Coronary artery (tissue), 2 donors: Measurements from ENCODE around the gene MYO1D.

Experiments
- DNase-seq: peaks from one replicate; pipeline ENCODE4 v3.0.0-alpha.2; 2017; ENCODE audit warnings: low spot score
- H3K27ac ChIP-seq, 2 donors: fragments of 200-600 bp; sonication (generic); one replicate each; pipeline ENCODE4 v1.5.1; 2016 to 2019
- H3K4me3 ChIP-seq: fragments of 200-600 bp; sonication (generic); 2 replicates; pipeline ENCODE4 v1.5.1; 2016; ENCODE audit warnings: mild to moderate bottlenecking, moderate library complexity
- CTCF ChIP-seq: fragments of 200-600 bp; sonication (generic); IDR thresholded peaks from one replicate; pipeline ENCODE4 v1.5.1; 2019; ENCODE audit warnings: antibody characterized with exemption

MYO1D gene

DNA sequence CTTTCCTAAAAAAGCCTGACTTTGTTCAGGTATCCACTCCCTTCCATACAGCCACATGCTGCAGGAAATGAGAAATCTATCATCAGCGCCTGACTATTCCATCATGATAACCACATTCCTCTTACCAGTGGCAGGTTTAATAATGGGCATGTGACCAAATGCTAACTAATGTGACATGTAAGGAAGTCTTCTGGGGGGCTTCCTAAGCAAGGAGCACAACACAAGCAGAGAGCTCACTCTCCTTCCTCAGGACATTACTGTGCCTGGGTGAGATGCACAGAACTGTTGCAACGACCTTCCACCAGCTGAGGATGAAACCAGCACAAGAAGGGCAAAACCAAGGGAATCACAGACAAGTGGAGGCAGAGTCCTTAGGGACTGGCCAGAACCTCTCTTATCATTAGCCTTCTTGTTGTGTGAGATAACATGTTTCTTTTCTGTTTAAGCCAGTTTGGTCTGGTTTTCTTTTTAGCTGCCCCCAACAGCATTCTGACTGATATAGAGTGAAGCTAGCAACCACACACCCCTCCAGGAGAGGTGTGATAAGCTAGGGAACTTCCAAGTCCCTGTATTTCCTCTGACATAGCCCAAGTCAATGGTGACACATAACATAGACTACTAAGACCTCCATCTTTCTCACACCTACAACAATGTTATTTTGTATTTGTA is 16.9 kb downstream of the MYO1D start:
- TF ChIP-seq CTCF, result no peak

DNA sequence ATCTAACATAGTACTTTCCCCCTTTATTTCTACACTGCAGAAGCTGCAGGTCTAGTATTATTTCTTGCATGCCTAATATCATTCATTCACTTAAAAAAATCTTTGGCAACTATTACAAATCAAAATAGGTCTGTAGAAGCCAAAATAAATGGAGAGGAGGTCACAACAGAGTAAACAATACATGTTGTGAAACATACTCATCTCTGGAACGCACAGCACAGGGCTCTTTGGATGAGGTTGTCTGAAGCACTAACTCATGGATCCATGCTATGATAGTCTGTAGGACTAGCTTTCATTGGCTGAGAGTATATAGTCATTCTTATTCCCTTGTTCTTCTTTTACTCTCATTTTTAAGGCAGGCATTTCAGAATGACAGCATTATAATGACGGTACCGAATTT is 21.3 kb downstream of the MYO1D start:
- Histone ChIP-seq H3K4me3 (no peak overlapping the region), H3K27ac (no peak overlapping the region)
- no peak for DNase-seq
- TF ChIP-seq CTCF, result no peak

More for the DNA sequence above, 16.9 kb downstream of the MYO1D start:
- Histone ChIP-seq H3K27ac (no peak overlapping the region), H3K4me3 (no peak overlapping the region)
- DNase-seq, result no peak

- no peak for DNase-seq
- no peak for TF ChIP-seq CTCF
- Histone ChIP-seq H3K4me3 (no peak overlapping the region), H3K27ac (no peak overlapping the region)
These were observed 22.0 kb downstream of the MYO1D start for GRCh38 chr17:32854832-32855389.

DNA sequence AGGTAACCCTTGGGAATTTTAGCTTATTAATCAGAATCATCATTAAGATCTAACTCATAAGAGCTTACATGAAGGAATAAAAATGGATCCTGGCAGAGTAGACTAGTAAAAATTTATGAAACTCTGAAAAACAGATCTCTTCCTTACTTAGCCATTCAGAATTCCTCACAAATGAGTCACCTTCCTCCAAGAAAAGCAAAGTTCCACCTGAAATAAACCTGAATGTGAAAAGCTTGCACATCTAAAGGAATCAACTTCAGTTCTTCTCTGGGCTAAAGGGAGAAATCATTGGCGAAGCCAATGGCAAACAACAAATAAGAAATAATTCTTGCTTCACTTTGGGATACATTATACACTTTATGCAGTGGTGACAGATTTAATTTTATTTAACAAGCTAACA is 22.7 kb downstream of the MYO1D start:
- no peak for TF ChIP-seq CTCF
- peak overlapping the region in 1 of 2 donors; percentile 9 for H3K27ac ChIP-seq
- DNase-seq, result no peak
- H3K4me3 ChIP-seq, result no peak overlapping the region

DNA sequence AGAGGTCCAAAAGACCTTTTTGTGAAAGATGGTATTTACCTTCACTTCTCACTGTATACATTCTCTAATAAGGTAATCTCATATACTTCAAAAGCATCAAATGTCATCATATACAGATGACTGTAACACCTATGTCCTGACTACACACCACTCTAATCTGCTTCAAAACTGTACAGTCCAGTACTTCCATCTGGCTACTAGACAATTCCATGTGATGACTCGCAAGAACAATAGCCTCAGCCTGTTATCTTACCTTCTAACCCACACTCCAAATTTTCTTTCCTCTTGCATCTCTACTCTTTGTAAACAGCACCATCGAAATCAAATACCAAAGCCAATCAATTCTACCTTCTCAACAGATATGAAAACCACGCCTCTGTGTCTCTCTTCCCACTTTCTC is 24.1 kb downstream of the MYO1D start:
- TF ChIP-seq CTCF, result no peak
- peak overlapping the region in 1 of 2 donors; percentile 2 for H3K27ac ChIP-seq
- no peak overlapping the region for H3K4me3 ChIP-seq
- DNase-seq, result no peak

- no peak for TF ChIP-seq CTCF
- no peak overlapping the region for H3K27ac ChIP-seq
- no peak for DNase-seq
These were observed 27.0 kb downstream of the MYO1D start for GRCh38 chr17:32849879-32850278.

GRCh38 chr17:32847977-32848376 is 28.9 kb downstream of the MYO1D start:
- DNase-seq, result no peak
- TF ChIP-seq CTCF, result no peak
- Histone ChIP-seq H3K27ac (no peak overlapping the region), H3K4me3 (no peak overlapping the region)

More at GRCh38 chr17:32849879-32850278, 27.0 kb downstream of the MYO1D start:
- H3K4me3 ChIP-seq, result no peak overlapping the region
